Measurements from ENCODE around the gene HACD3.

Gene HACD3

GRCh38 chr15:65599677-65600076 is 69.4 kb downstream of the HACD3 start:
- ChIA-PET POLR2A (no interaction called here), CTCF (interaction anchor here (1.8 kb wide), 1 partner anchor 13 kb away, joined by 12 read pairs; the partner anchor contains the start of gene INTS14)
- TF ChIP-seq CTCF (IDR thresholded peaks at IDR 0.05; ENCODE audit: control extremely low read depth, extremely low read depth, low read depth, missing control alignments) = no peak
- DNase-seq (ENCODE audit: extremely low spot score) = no peak

GRCh38 chr15:65603134-65603533 is 72.9 kb downstream of the HACD3 start:
- no peak for TF ChIP-seq CTCF (IDR thresholded peaks at IDR 0.05; ENCODE audit: control extremely low read depth, extremely low read depth, low read depth, missing control alignments)
- ChIA-PET POLR2A (no interaction called here), CTCF (interaction anchor here (1.1 to 1.6 kb wide), 2 partner anchors 12 to 35 kb away, joined by 3 read pairs; no protein-coding TSS in a partner anchor)
- no peak for DNase-seq (ENCODE audit: extremely low spot score)

GRCh38 chr15:65603559-65603958 is 73.3 kb downstream of the HACD3 start:
- ChIA-PET CTCF (interaction anchor here (1.1 kb wide), 1 partner anchor 35 kb away, joined by 3 read pairs; no protein-coding TSS in a partner anchor), POLR2A (no interaction called here)

GRCh38 chr15:65610871-65611718 is 80.8 kb downstream of the HACD3 start, which contains the start of gene INTS14:
Gene INTS14 (minus strand): TSS chr15:65611131. CDS start chr15:65607380, 3,751 bp downstream.
- CTCF ChIA-PET = interaction anchor here (0.6 to 2.8 kb wide), 29 partner anchors 8 to 258 kb away, joined by 3 to 13 read pairs (median 3); partner anchors contain the start of genes RAB11A and SLC24A1
- POLR2A ChIA-PET = interaction anchor here (0.5 to 1.4 kb wide), 5 partner anchors 11 to 260 kb away, joined by 3 to 7 read pairs (median 3); partner anchors contain the start of genes RAB11A and SLC24A1
- peak; percentile 69 for TF ChIP-seq CTCF (IDR thresholded peaks at IDR 0.05; ENCODE audit: control extremely low read depth, extremely low read depth, low read depth, missing control alignments)
- DNase-seq (ENCODE audit: extremely low spot score) = peak; percentile 97

More at GRCh38 chr15:65603559-65603958, 73.3 kb downstream of the HACD3 start:
- no peak for TF ChIP-seq CTCF (IDR thresholded peaks at IDR 0.05; ENCODE audit: control extremely low read depth, extremely low read depth, low read depth, missing control alignments)
- DNase-seq (ENCODE audit: extremely low spot score) = no peak

GRCh38 chr15:65611888-65612615 is 81.8 kb downstream of the HACD3 start:
- no peak for DNase-seq (ENCODE audit: extremely low spot score)
- POLR2A ChIA-PET = no interaction called here
- no peak for TF ChIP-seq CTCF (IDR thresholded peaks at IDR 0.05; ENCODE audit: control extremely low read depth, extremely low read depth, low read depth, missing control alignments)
- CTCF ChIA-PET = interaction anchor here (1.0 to 3.6 kb wide), 14 partner anchors 10 to 245 kb away, joined by 3 to 13 read pairs (median 6); partner anchors contain the start of gene SLC24A1

- TF ChIP-seq CTCF (IDR thresholded peaks at IDR 0.05; ENCODE audit: control extremely low read depth, extremely low read depth, low read depth, missing control alignments) = no peak
- CTCF ChIA-PET = interaction anchor here (0.6 to 3.6 kb wide), 7 partner anchors 9 to 680 kb away, joined by 3 to 12 read pairs (median 4); partner anchors contain the start of genes DIS3L and SLC24A1
- POLR2A ChIA-PET = no interaction called here
- no peak for DNase-seq (ENCODE audit: extremely low spot score)
Measured at GRCh38 chr15:65612616-65612946, 82.3 kb downstream of the HACD3 start.

Measured in GM10248 (cell line).